ENCODE data around the gene EIPR1.

GRCh38 chr2:3336844-3337243, 40.8 kb downstream of the EIPR1 start:
- no peak for TF ChIP-seq CTCF (IDR thresholded peaks at IDR 0.05)
- TF ChIP-seq POLR2AphosphoS5 (IDR thresholded peaks at IDR 0.05), result no peak

All from esophagus muscularis mucosa (tissue), 3 donors.